ENCODE results near the gene EHD4. TPM values are rescaled to one million over a fixed set of nuclear protein-coding genes. Genes with fewer than 3 reads are reported as not detected.

Gene EHD4
- total RNA-seq, 4 donors from 2014 or later, result 13.2 to 31.5 (median 22.0) TPM

- Histone ChIP-seq H3K27me3 (no peaks in the 10 kb centered on the region), H3K4me3 (no peak overlapping the region), H3K27ac (peak overlapping the region in 3 of 4 donors; percentile 64 to 89 (median 81)), H3K9me3 (no peaks in the 10 kb centered on the region), H3K36me3 (peaks cover 0 to 12% (median 0%) of the 10 kb centered on the region in 3 donors), H3K4me1 (peaks cover 0 to 82% (median 49%) of the 10 kb centered on the region in 4 donors)
- DNase-seq (ENCODE audit: low spot score in 2 of 2), result no peak
- 64 to 76% methylated on average over 8 to 10 of the region's 10 CpGs for WGBS, 2 donors
- TF ChIP-seq EP300 (IDR thresholded peaks at IDR 0.05), result no peak
- TF ChIP-seq POLR2A (IDR thresholded peaks at IDR 0.05), result no peak
These were observed 54.5 kb downstream of the EHD4 start for GRCh38 chr15:41917767-41918430.

GRCh38 chr15:41915255-41915994, 56.9 kb downstream of the EHD4 start:
- Histone ChIP-seq H3K9me3 (no peaks in the 10 kb centered on the region), H3K4me1 (peaks cover 0 to 67% (median 37%) of the 10 kb centered on the region in 4 donors), H3K36me3 (peaks cover 0 to 13% (median 0%) of the 10 kb centered on the region in 3 donors), H3K27me3 (no peaks in the 10 kb centered on the region), H3K27ac (peak overlapping the region in 2 of 4 donors; percentile 81 to 89), H3K4me3 (no peak overlapping the region)
- no peak for DNase-seq (ENCODE audit: low spot score in 2 of 2)
- WGBS, 2 donors, result 83 to 86% methylated on average over 6 of the region's 6 CpGs
- TF ChIP-seq POLR2A (IDR thresholded peaks at IDR 0.05) (no peak), EP300 (IDR thresholded peaks at IDR 0.05) (peak in 1 of 2 donors; percentile 71)

DNA sequence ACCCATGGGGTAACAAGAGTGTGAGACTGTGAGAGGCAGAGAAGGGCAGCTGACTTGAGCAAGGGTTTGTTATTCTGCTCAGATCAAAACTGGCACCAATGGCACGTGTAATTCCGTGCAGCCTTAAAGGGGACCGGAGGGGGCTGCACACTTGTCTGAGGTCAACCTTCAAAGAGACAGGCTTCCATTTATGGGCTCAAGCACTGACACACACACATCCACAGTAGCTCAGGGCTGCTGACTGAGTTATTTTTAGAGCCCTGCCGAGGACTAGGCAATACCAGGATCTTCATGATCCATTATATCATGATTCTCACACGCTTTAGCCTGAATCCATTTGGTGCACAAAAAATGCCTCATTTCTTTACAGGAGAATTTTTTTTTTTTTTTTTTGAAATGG, 57.9 kb downstream of the EHD4 start:
- Histone ChIP-seq H3K27ac (peak overlapping the region in 2 of 4 donors; percentile 54 to 81), H3K36me3 (peaks cover 0 to 23% (median 0%) of the 10 kb centered on the region in 3 donors), H3K9me3 (no peaks in the 10 kb centered on the region), H3K4me1 (peaks cover 0 to 60% (median 28%) of the 10 kb centered on the region in 4 donors), H3K4me3 (no peak overlapping the region), H3K27me3 (no peaks in the 10 kb centered on the region)
- no peak for DNase-seq (ENCODE audit: low spot score in 2 of 2)
- WGBS, 2 donors, result 57 to 65% methylated on average over 5 of the region's 5 CpGs
- TF ChIP-seq CTCF (IDR thresholded peaks at IDR 0.05), result no peak

- no peaks in the 10 kb centered on the region for H3K27me3 ChIP-seq
- peaks cover 0 to 48% (median 21%) of the 10 kb centered on the region in 4 donors for H3K4me1 ChIP-seq
- 90 to 93% methylated on average over 3 of the region's 3 CpGs for whole genome bisulfite sequencing, 2 donors
- no peak for TF ChIP-seq CTCF (IDR thresholded peaks at IDR 0.05)
- no peak for TF ChIP-seq EP300 (IDR thresholded peaks at IDR 0.05)
- peaks cover 0 to 23% (median 3%) of the 10 kb centered on the region in 3 donors for H3K36me3 ChIP-seq
- DNase-seq (ENCODE audit: low spot score in 2 of 2), result no peak
- H3K4me3 ChIP-seq, result no peak overlapping the region
- peak overlapping the region in 2 of 4 donors; percentile 5 to 58 for H3K27ac ChIP-seq
- H3K9me3 ChIP-seq, result no peaks in the 10 kb centered on the region
These were observed 59.1 kb downstream of the EHD4 start for GRCh38 chr15:41913256-41913655.

DNA sequence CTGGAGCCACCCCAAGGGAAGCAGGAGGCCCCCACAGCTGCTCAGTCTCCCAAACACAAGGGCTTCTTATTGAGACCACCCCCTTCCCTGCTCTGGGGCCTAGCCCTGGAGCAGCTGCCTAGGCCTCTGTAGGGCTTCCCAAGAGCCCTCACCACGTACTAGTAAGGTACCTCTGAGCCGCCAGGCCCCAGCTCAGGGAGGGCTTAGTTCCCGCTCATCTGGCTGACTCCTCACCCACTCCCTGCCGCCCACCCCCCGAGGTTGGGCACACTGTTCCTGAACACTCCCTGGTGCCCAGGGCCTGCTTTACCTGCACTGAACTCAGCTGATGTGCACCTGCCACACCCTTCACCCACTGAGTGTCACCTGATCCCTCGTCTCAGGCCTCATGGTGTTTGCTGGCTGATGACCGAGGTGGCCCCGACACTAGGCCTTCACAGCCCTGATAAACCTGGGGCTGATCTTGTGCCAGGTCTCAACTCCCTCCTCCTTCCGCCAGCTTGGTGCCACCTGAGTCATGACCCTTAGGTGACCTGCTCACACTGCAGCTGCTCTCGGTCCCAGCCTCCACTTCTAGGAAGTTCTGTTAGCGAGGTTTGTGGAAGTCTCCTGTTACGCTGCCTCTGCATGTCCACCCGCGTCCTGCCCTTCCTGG, 60.5 kb downstream of the EHD4 start:
- 91 to 92% methylated on average over 14 of the region's 14 CpGs for WGBS, 2 donors
- Histone ChIP-seq H3K4me3 (no peak overlapping the region), H3K9me3 (no peaks in the 10 kb centered on the region), H3K27ac (peak overlapping the region in 2 of 4 donors; percentile 36 to 58), H3K36me3 (peaks cover 2 to 37% (median 3%) of the 10 kb centered on the region in 3 donors), H3K27me3 (no peaks in the 10 kb centered on the region), H3K4me1 (peaks cover 0 to 37% (median 9%) of the 10 kb centered on the region in 4 donors)
- no peak for DNase-seq (ENCODE audit: low spot score in 2 of 2)
- no peak for TF ChIP-seq POLR2A (IDR thresholded peaks at IDR 0.05)
- no peak for TF ChIP-seq EP300 (IDR thresholded peaks at IDR 0.05)
- no peak for TF ChIP-seq CTCF (IDR thresholded peaks at IDR 0.05)
